IMR-90 (cell line): ENCODE data around the gene AKAP6. TPM values are rescaled to one million over a fixed set of nuclear protein-coding genes. Genes with fewer than 3 reads are reported as not detected.

Experiments used
- ATAC-seq: fragments of 200-7000 bp; cut with Tn5 transposase; 2 replicates; pipeline ENCODE4 v1.9.1; 2020; ENCODE audit warnings: low read depth, mild to moderate bottlenecking, moderate library complexity
- BruUV-seq: library from RNA; stranded (reverse); fragments of 400-500 nt; replicated peaks from 2 replicates; lab custom pipeline; 2021; lab: Mats Ljungman, UMichigan
- CTCF ChIA-PET: fragments of 300-600 bp; formaldehyde crosslinking; extraction: SDS; loops from one replicate; lab custom pipeline; 2021; ENCODE audit warnings: antibody characterized with exemption; lab: Yijun Ruan, JAX
- POLR2A ChIA-PET: fragments of 300-600 bp; sonication (Branson Sonifier 250); formaldehyde crosslinking; loops from one replicate; lab custom pipeline; 2022; ENCODE audit warnings: antibody characterized with exemption; ENCODE audit not compliant: unreplicated experiment; lab: Charles Lee
- DNase-seq: peaks from one replicate; pipeline ENCODE4 v3.0.0; 2013
- H2AFZ ChIP-seq: replicated peaks from 2 replicates; pipeline ENCODE3; 2013; ENCODE audit warnings: low read length, mild to moderate bottlenecking; ENCODE audit not compliant: poor library complexity
- H2AK5ac ChIP-seq: 2 replicates; pipeline ENCODE4 v1.6.1; 2013; ENCODE audit warnings: low read depth, low read length, inconsistent platforms
- H2AK9ac ChIP-seq: replicated peaks from 2 replicates; pipeline ENCODE3; 2013; ENCODE audit warnings: mild to moderate bottlenecking, low read depth, low read length, moderate library complexity; ENCODE audit not compliant: poor library complexity
- H2BK120ac ChIP-seq: 2 replicates; pipeline ENCODE4 v1.6.1; 2013; ENCODE audit warnings: low read depth, low read length, inconsistent platforms
- H2BK15ac ChIP-seq: 3 replicates; pipeline ENCODE4 v1.6.1; 2013; ENCODE audit warnings: low read depth, low read length, inconsistent platforms
- H2BK20ac ChIP-seq: 2 replicates; pipeline ENCODE4 v1.6.1; 2013; ENCODE audit warnings: low read depth, mild to moderate bottlenecking, inconsistent platforms, low read length, moderate library complexity
- H2BK5ac ChIP-seq: 2 replicates; pipeline ENCODE4 v1.6.1; 2013; ENCODE audit warnings: mild to moderate bottlenecking, low read depth, low read length, inconsistent platforms; ENCODE audit not compliant: poor library complexity, severe bottlenecking
- H3K14ac ChIP-seq: replicated peaks from 2 replicates; pipeline ENCODE4 v1.6.1; 2013; ENCODE audit warnings: low read depth, low read length, inconsistent platforms
- H3K18ac ChIP-seq: 2 replicates; pipeline ENCODE4 v1.6.1; 2013; ENCODE audit warnings: low read depth, low read length, control low read depth
- H3K23ac ChIP-seq: 2 replicates; pipeline ENCODE4 v1.6.1; 2013; ENCODE audit warnings: low read depth, low read length, inconsistent platforms
- H3K27ac ChIP-seq: 2 replicates; pipeline ENCODE4 v1.5.1; 2013; ENCODE audit warnings: mild to moderate bottlenecking, control low read depth, low read length; ENCODE audit not compliant: insufficient read depth
- H3K27me3 ChIP-seq: 2 replicates; pipeline ENCODE4 v1.6.1; 2013; ENCODE audit warnings: low read length; ENCODE audit not compliant: control insufficient read depth, insufficient read depth
- H3K36me3 ChIP-seq: 2 replicates; pipeline ENCODE4 v1.6.1; 2013; ENCODE audit warnings: low read length, mixed read lengths; ENCODE audit not compliant: control insufficient read depth, insufficient read depth
- H3K4ac ChIP-seq: 2 replicates; pipeline ENCODE4 v1.6.1; 2013; ENCODE audit warnings: low read depth, low read length, inconsistent platforms
- H3K4me1 ChIP-seq: 2 replicates; pipeline ENCODE4 v1.6.1; 2013; ENCODE audit warnings: low read length, mixed read lengths; ENCODE audit not compliant: control insufficient read depth, insufficient read depth
- H3K4me2 ChIP-seq: 2 replicates; pipeline ENCODE4 v1.6.1; 2013; ENCODE audit warnings: low read depth, mild to moderate bottlenecking, control low read depth, low read length, moderate library complexity
- H3K4me3 ChIP-seq: 2 replicates; pipeline ENCODE4 v1.5.1; 2013; ENCODE audit warnings: low read depth, mild to moderate bottlenecking, control low read depth, low read length, moderate library complexity; ENCODE audit not compliant: insufficient read depth
- H3K56ac ChIP-seq: 2 replicates; pipeline ENCODE4 v1.6.1; 2013; ENCODE audit warnings: low read length, inconsistent platforms; ENCODE audit not compliant: insufficient read depth; ENCODE audit errors: extremely low read depth
- H3K79me1 ChIP-seq, 2 experiments: 2 replicates each; pipeline ENCODE4 v1.6.1; 2013; ENCODE audit warnings: low read length in 2 of 2, inconsistent platforms in 1 of 2, low read depth in 1 of 2
- H3K9ac ChIP-seq: 2 replicates; pipeline ENCODE4 v1.6.1; 2013; ENCODE audit warnings: low read depth, low read length, control low read depth
- H3K9me1 ChIP-seq: 2 replicates; pipeline ENCODE4 v1.6.1; 2013; ENCODE audit warnings: low read length, inconsistent platforms; ENCODE audit not compliant: insufficient read depth
- H3K9me3 ChIP-seq: 2 replicates; pipeline ENCODE4 v1.6.1; 2013; ENCODE audit warnings: low read length; ENCODE audit not compliant: control insufficient read depth, insufficient read depth
- H4K20me1 ChIP-seq: 2 replicates; pipeline ENCODE4 v1.6.1; 2013; ENCODE audit warnings: low read length, inconsistent platforms; ENCODE audit not compliant: insufficient read depth
- H4K5ac ChIP-seq: 2 replicates; pipeline ENCODE4 v1.6.1; 2013; ENCODE audit warnings: mild to moderate bottlenecking, low read depth, low read length, control low read depth
- H4K8ac ChIP-seq, 2 experiments: 2 replicates each; pipeline ENCODE4 v1.6.1; 2013; ENCODE audit warnings: low read depth in 2 of 2, low read length in 2 of 2, control low read depth in 1 of 2, inconsistent platforms in 1 of 2
- H4K91ac ChIP-seq: 2 replicates; pipeline ENCODE4 v1.6.1; 2013; ENCODE audit warnings: low read depth, low read length, inconsistent platforms; ENCODE audit not compliant: insufficient read depth
- RFX5 ChIP-seq: IDR thresholded peaks from 2 replicates; pipeline ENCODE4 v1.8.0; 2012; ENCODE audit warnings: low read depth, mild to moderate bottlenecking, low read length, moderate library complexity
- dilution Hi-C: fragments of 300-500 bp; cut with HindIII; formaldehyde crosslinking; loops from one replicate; pipeline ENCODE4 v1.14.3; 2018; ENCODE audit warnings: low sequenced_read_pairs; ENCODE audit not compliant: unreplicated experiment
- in situ Hi-C: fragments of 300-500 bp; cut with MboI; formaldehyde crosslinking; loops from 3 replicates; pipeline ENCODE4 v1.14.3; 2019; ENCODE audit warnings: low sequenced_read_pairs, inconsistent platforms, mixed read lengths
- intact Hi-C: fragments of 100-400 bp; cut with micrococcal nuclease; formaldehyde crosslinking; loops from 2 replicates; pipeline ENCODE4 v1.10.0; 2022
- polyA plus RNA-seq, 3 experiments: library from polyadenylated mRNA; depleted of rRNA; stranded (reverse); fragments of >200 nt; gene quantifications; 2 replicates each; pipeline ENCODE4 v1.2.3, GENCODE V29; 2012; ENCODE audit warnings: low replicate concordance in 1 of 3
- total RNA-seq: library from RNA; depleted of rRNA; stranded (reverse); fragments of >200 nt; gene quantifications from 2 replicates; pipeline ENCODE4 v1.2.3, GENCODE V29; 2012

AKAP6 gene
- total and polyA plus RNA-seq, 2 of the 4 experiments (the other 2 are of a cell fraction): 0.22 to 1.6 TPM

GRCh38 chr14:32378284-32378683 is 49.2 kb downstream of the AKAP6 start:
- H3K4me2 ChIP-seq: no peak overlapping the region
- H3K4me3 ChIP-seq: no peak overlapping the region
- H3K27ac ChIP-seq: no peak overlapping the region
- H3K79me1 ChIP-seq: no peaks in the 10 kb centered on the region
- no peak overlapping the region for H4K5ac ChIP-seq
- H2BK120ac ChIP-seq: no peak overlapping the region
- no peaks in the 10 kb centered on the region for H4K20me1 ChIP-seq
- H3K18ac ChIP-seq: no peak overlapping the region
- no peak for TF ChIP-seq RFX5
- no peak for ATAC-seq
- H4K91ac ChIP-seq: no peak overlapping the region
- intact Hi-C loops: no loop called here
- no peak overlapping the region for H3K4ac ChIP-seq
- no peaks in the 10 kb centered on the region for H3K27me3 ChIP-seq
- no peak overlapping the region for H3K9ac ChIP-seq
- H3K9me1 ChIP-seq: no peaks in the 10 kb centered on the region
- no peak overlapping the region for H2AK5ac ChIP-seq
- no peak overlapping the region for H4K8ac ChIP-seq
- H2BK20ac ChIP-seq: no peak overlapping the region
- ChIA-PET POLR2A (no interaction called here), CTCF (no interaction called here)
- no peak overlapping the region for H2BK15ac ChIP-seq
- H2AFZ ChIP-seq: no peak overlapping the region
- H3K56ac ChIP-seq: no peak overlapping the region
- peaks cover under 1% of the 10 kb centered on the region; the same call in 1 of the 2 replicates for H3K4me1 ChIP-seq
- no peak overlapping the region for H3K14ac ChIP-seq
- in situ Hi-C loops: no loop called here
- H2BK5ac ChIP-seq: no peak overlapping the region
- H3K9me3 ChIP-seq: no peaks in the 10 kb centered on the region
- no TSS peak for BruUV-seq
- dilution Hi-C loops: no loop called here
- no peaks in the 10 kb centered on the region for H3K36me3 ChIP-seq
- no peak for DNase-seq
- H3K23ac ChIP-seq: no peak overlapping the region
- H2AK9ac ChIP-seq: no peak overlapping the region
